T-helper 1 cell treated with Interleukin-12 subunit alpha and Interleukin-12 subunit beta and Interleukin-4 antibody, amounts not matched to agents 30 μg/mL and 1 μg/mL, for 36 hours (primary cell): ENCODE results near the gene NRG3.
"Not testable (repeated sequence)": the region's sequence is repeated elsewhere in the genome, so short reads cannot be mapped to it uniquely, and the experiment has no call there.

Experiments
- H3K27ac Mint-ChIP-seq: one replicate; pipeline ENCODE4 v1.8.0; 2021; ENCODE audit warnings: mild to moderate bottlenecking, mixed read lengths
- H3K27me3 Mint-ChIP-seq: one replicate; pipeline ENCODE4 v1.8.0; 2021; ENCODE audit warnings: low read depth, mixed read lengths
- H3K36me3 Mint-ChIP-seq: one replicate; pipeline ENCODE4 v1.8.0; 2021; ENCODE audit warnings: low read depth, mixed read lengths
- H3K4me1 Mint-ChIP-seq: one replicate; pipeline ENCODE4 v1.8.0; 2021; ENCODE audit warnings: low read depth, mixed read lengths
- H3K4me3 Mint-ChIP-seq: one replicate; pipeline ENCODE4 v1.8.0; 2021; ENCODE audit warnings: mild to moderate bottlenecking, moderate library complexity, mixed read lengths
- H3K9me3 Mint-ChIP-seq: one replicate; pipeline ENCODE4 v1.8.0; 2021; ENCODE audit warnings: mixed read lengths

NRG3 gene

GRCh38 chr10:82932451-82932850 lies 1057.5 kb downstream of the NRG3 start:
- no peaks in the 10 kb centered on the region for H3K36me3 Mint-ChIP-seq
- H3K27me3 Mint-ChIP-seq: no peaks in the 10 kb centered on the region
- H3K4me3 Mint-ChIP-seq: no peak overlapping the region
- no peaks in the 10 kb centered on the region for H3K4me1 Mint-ChIP-seq
- no peaks in the 10 kb centered on the region for H3K9me3 Mint-ChIP-seq
- no peak overlapping the region for H3K27ac Mint-ChIP-seq

- H3K27me3 Mint-ChIP-seq: no peaks in the 10 kb centered on the region
- H3K9me3 Mint-ChIP-seq: no peaks in the 10 kb centered on the region
- H3K36me3 Mint-ChIP-seq: no peaks in the 10 kb centered on the region
- no peak overlapping the region for H3K27ac Mint-ChIP-seq
- no peak overlapping the region for H3K4me3 Mint-ChIP-seq
- H3K4me1 Mint-ChIP-seq: no peaks in the 10 kb centered on the region
These were observed 1059.4 kb downstream of the NRG3 start for GRCh38 chr10:82934429-82934828.

- Mint-ChIP-seq H3K27me3 (no peaks in the 10 kb centered on the region), H3K9me3 (no peaks in the 10 kb centered on the region), H3K4me1 (no peaks in the 10 kb centered on the region), H3K36me3 (no peaks in the 10 kb centered on the region), H3K27ac (no peak overlapping the region), H3K4me3 (no peak overlapping the region)
These were observed 1060.0 kb downstream of the NRG3 start for GRCh38 chr10:82934947-82935346.

- Mint-ChIP-seq H3K27ac (no peak overlapping the region), H3K27me3 (no peaks in the 10 kb centered on the region), H3K4me1 (no peaks in the 10 kb centered on the region), H3K36me3 (no peaks in the 10 kb centered on the region), H3K9me3 (no peaks in the 10 kb centered on the region), H3K4me3 (no peak overlapping the region)
These were observed 1063.3 kb downstream of the NRG3 start for GRCh38 chr10:82938331-82938730.

GRCh38 chr10:82942286-82943099 lies 1067.5 kb downstream of the NRG3 start:
- Mint-ChIP-seq H3K27me3 (no peaks in the 10 kb centered on the region), H3K27ac (no peak overlapping the region), H3K4me1 (no peaks in the 10 kb centered on the region), H3K9me3 (peaks cover 4% of the 10 kb centered on the region), H3K36me3 (no peaks in the 10 kb centered on the region), H3K4me3 (no peak overlapping the region)

GRCh38 chr10:82943142-82943541 lies 1068.1 kb downstream of the NRG3 start:
- peaks cover 4% of the 10 kb centered on the region for H3K9me3 Mint-ChIP-seq
- no peaks in the 10 kb centered on the region for H3K27me3 Mint-ChIP-seq
- H3K4me1 Mint-ChIP-seq: no peaks in the 10 kb centered on the region
- no peak overlapping the region for H3K27ac Mint-ChIP-seq
- no peak overlapping the region for H3K4me3 Mint-ChIP-seq
- H3K36me3 Mint-ChIP-seq: no peaks in the 10 kb centered on the region

- H3K27me3 Mint-ChIP-seq: no peaks in the 10 kb centered on the region
- no peaks in the 10 kb centered on the region for H3K4me1 Mint-ChIP-seq
- H3K27ac Mint-ChIP-seq: no peak overlapping the region
- H3K36me3 Mint-ChIP-seq: no peaks in the 10 kb centered on the region
- H3K4me3 Mint-ChIP-seq: no peak overlapping the region
- H3K9me3 Mint-ChIP-seq: peaks cover 8% of the 10 kb centered on the region
These were observed 1075.0 kb downstream of the NRG3 start for GRCh38 chr10:82949816-82950575.

GRCh38 chr10:82953331-82953730 lies 1078.3 kb downstream of the NRG3 start:
- Mint-ChIP-seq H3K9me3 (peaks cover 4% of the 10 kb centered on the region), H3K4me3 (no peak overlapping the region), H3K27ac (no peak overlapping the region), H3K36me3 (no peaks in the 10 kb centered on the region), H3K27me3 (no peaks in the 10 kb centered on the region), H3K4me1 (no peaks in the 10 kb centered on the region)

- H3K27ac Mint-ChIP-seq: no peak overlapping the region
These were observed 1078.9 kb downstream of the NRG3 start for GRCh38 chr10:82953909-82954308.

GRCh38 chr10:82960421-82961060 lies 1085.5 kb downstream of the NRG3 start:
- H3K4me3 Mint-ChIP-seq, H3K36me3 Mint-ChIP-seq, H3K4me1 Mint-ChIP-seq, H3K27me3 Mint-ChIP-seq, H3K9me3 Mint-ChIP-seq, H3K27ac Mint-ChIP-seq: not testable (repeated sequence)

More at GRCh38 chr10:82953909-82954308, 1078.9 kb downstream of the NRG3 start:
- no peaks in the 10 kb centered on the region for H3K36me3 Mint-ChIP-seq
- peaks cover 4% of the 10 kb centered on the region for H3K9me3 Mint-ChIP-seq
- H3K4me1 Mint-ChIP-seq: no peaks in the 10 kb centered on the region
- no peaks in the 10 kb centered on the region for H3K27me3 Mint-ChIP-seq
- no peak overlapping the region for H3K4me3 Mint-ChIP-seq

- no peaks in the 10 kb centered on the region for H3K4me1 Mint-ChIP-seq
- H3K4me3 Mint-ChIP-seq: no peak overlapping the region
- H3K9me3 Mint-ChIP-seq: no peaks in the 10 kb centered on the region
- H3K27me3 Mint-ChIP-seq: no peaks in the 10 kb centered on the region
- no peak overlapping the region for H3K27ac Mint-ChIP-seq
- H3K36me3 Mint-ChIP-seq: no peaks in the 10 kb centered on the region
These were observed 1086.9 kb downstream of the NRG3 start for GRCh38 chr10:82961864-82962263.

- no peaks in the 10 kb centered on the region for H3K27me3 Mint-ChIP-seq
- H3K27ac Mint-ChIP-seq: no peak overlapping the region
- no peak overlapping the region for H3K4me3 Mint-ChIP-seq
- no peaks in the 10 kb centered on the region for H3K9me3 Mint-ChIP-seq
- no peaks in the 10 kb centered on the region for H3K36me3 Mint-ChIP-seq
- H3K4me1 Mint-ChIP-seq: no peaks in the 10 kb centered on the region
These were observed 1091.1 kb downstream of the NRG3 start for GRCh38 chr10:82966130-82966529.

GRCh38 chr10:82968533-82968932 lies 1093.5 kb downstream of the NRG3 start:
- Mint-ChIP-seq H3K4me3 (no peak overlapping the region), H3K36me3 (no peaks in the 10 kb centered on the region), H3K9me3 (no peaks in the 10 kb centered on the region), H3K4me1 (no peaks in the 10 kb centered on the region), H3K27me3 (no peaks in the 10 kb centered on the region), H3K27ac (no peak overlapping the region)

GRCh38 chr10:82969405-82969804 lies 1094.4 kb downstream of the NRG3 start:
- Mint-ChIP-seq H3K27me3 (no peaks in the 10 kb centered on the region), H3K36me3 (no peaks in the 10 kb centered on the region), H3K27ac (no peak overlapping the region), H3K9me3 (no peaks in the 10 kb centered on the region), H3K4me1 (no peaks in the 10 kb centered on the region), H3K4me3 (no peak overlapping the region)

- Mint-ChIP-seq H3K9me3 (no peaks in the 10 kb centered on the region), H3K4me3 (no peak overlapping the region), H3K36me3 (no peaks in the 10 kb centered on the region), H3K27ac (no peak overlapping the region), H3K27me3 (no peaks in the 10 kb centered on the region), H3K4me1 (no peaks in the 10 kb centered on the region)
These were observed 1105.3 kb downstream of the NRG3 start for GRCh38 chr10:82980321-82980720.
